DOHH2 (cell line): ENCODE data around the gene OSBPL8.

Experiments
- H3F3A ChIP-seq: fragments of 200-600 bp; sonication (generic), shearing (Covaris generic); 2 replicates; pipeline ENCODE4 v1.6.0; 2016; ENCODE audit warnings: antibody characterized with exemption, mild to moderate bottlenecking; ENCODE audit not compliant: control insufficient read depth, insufficient read depth
- H3K27ac ChIP-seq: fragments of 200-600 bp; sonication (generic); 2 replicates; pipeline ENCODE4 v1.5.1; 2014; ENCODE audit warnings: low read depth, mild to moderate bottlenecking, low read length, moderate library complexity
- H3K27me3 ChIP-seq: fragments of 200-600 bp; sonication (generic); 2 replicates; pipeline ENCODE4 v1.6.1; 2014; ENCODE audit warnings: mild to moderate bottlenecking, low read length, mixed read lengths; ENCODE audit not compliant: control insufficient read depth
- H3K36me3 ChIP-seq: fragments of 200-600 bp; sonication (generic); 2 replicates; pipeline ENCODE4 v1.6.1; 2014; ENCODE audit warnings: mild to moderate bottlenecking, low read length, moderate library complexity, mixed read lengths; ENCODE audit not compliant: control insufficient read depth
- H3K4me1 ChIP-seq: fragments of 200-600 bp; sonication (generic); 2 replicates; pipeline ENCODE4 v1.6.1; 2014; ENCODE audit warnings: mild to moderate bottlenecking, low read length, mixed read lengths; ENCODE audit not compliant: control insufficient read depth
- H3K4me2 ChIP-seq: fragments of 200-600 bp; sonication (generic); 2 replicates; pipeline ENCODE4 v1.6.0; 2014; ENCODE audit warnings: mild to moderate bottlenecking, low read length, moderate library complexity
- H3K4me3 ChIP-seq: fragments of 200-600 bp; sonication (generic); 2 replicates; pipeline ENCODE4 v1.5.1; 2014; ENCODE audit warnings: mild to moderate bottlenecking, low read length, mixed read lengths
- H3K79me2 ChIP-seq: fragments of 200-600 bp; sonication (generic); 2 replicates; pipeline ENCODE4 v1.6.1; 2014; ENCODE audit warnings: mild to moderate bottlenecking, low read length, mixed read lengths; ENCODE audit not compliant: control insufficient read depth
- H3K9me2 ChIP-seq: fragments of 200-600 bp; sonication (generic); replicated peaks from 2 replicates; pipeline ENCODE4 v1.6.1; 2014; ENCODE audit warnings: mild to moderate bottlenecking, low read length, mixed read lengths; ENCODE audit not compliant: control insufficient read depth
- H3K9me3 ChIP-seq: fragments of 200-600 bp; sonication (generic); 2 replicates; pipeline ENCODE4 v1.6.1; 2014; ENCODE audit warnings: antibody characterized with exemption, low read length, mixed read lengths; ENCODE audit not compliant: control insufficient read depth, insufficient read depth
- H4K20me1 ChIP-seq: fragments of 200-600 bp; sonication (generic); 2 replicates; pipeline ENCODE4 v1.6.0; 2014; ENCODE audit warnings: low read depth, mild to moderate bottlenecking, antibody characterized with exemption, low read length, moderate library complexity; ENCODE audit not compliant: control insufficient read depth, insufficient read depth
- CTCF ChIP-seq: fragments of 200-600 bp; sonication (generic); IDR thresholded peaks from one replicate; pipeline ENCODE4 v1.5.1; 2014; ENCODE audit warnings: antibody characterized with exemption, mild to moderate bottlenecking, low read depth, low read length; ENCODE audit not compliant: poor library complexity, severe bottlenecking
- EZH2phosphoT487 ChIP-seq: fragments of 200-600 bp; sonication (generic); IDR thresholded peaks from 2 replicates; pipeline ENCODE4 v1.6.1; 2017; ENCODE audit warnings: borderline replicate concordance, mild to moderate bottlenecking, antibody characterized with exemption, low read length, moderate library complexity, mixed read lengths

OSBPL8 gene

GRCh38 chr12:76409074-76409473 is 150.5 kb downstream of the OSBPL8 start:
- no peaks in the 10 kb centered on the region; the same call in 1 of the 2 replicates for H3F3A ChIP-seq
- no peak overlapping the region for H3K27ac ChIP-seq
- no peak overlapping the region for H3K4me3 ChIP-seq
- no peaks in the 10 kb centered on the region for H3K27me3 ChIP-seq
- no peak for TF ChIP-seq CTCF
- no peak for TF ChIP-seq EZH2phosphoT487
- H3K9me2 ChIP-seq: no peaks in the 10 kb centered on the region
- H4K20me1 ChIP-seq: no peaks in the 10 kb centered on the region
- H3K4me2 ChIP-seq: no peak overlapping the region
- no peaks in the 10 kb centered on the region for H3K9me3 ChIP-seq
- no peaks in the 10 kb centered on the region for H3K4me1 ChIP-seq
- no peaks in the 10 kb centered on the region; the same call in 1 of the 2 replicates for H3K36me3 ChIP-seq
- H3K79me2 ChIP-seq: no peaks in the 10 kb centered on the region

DNA sequence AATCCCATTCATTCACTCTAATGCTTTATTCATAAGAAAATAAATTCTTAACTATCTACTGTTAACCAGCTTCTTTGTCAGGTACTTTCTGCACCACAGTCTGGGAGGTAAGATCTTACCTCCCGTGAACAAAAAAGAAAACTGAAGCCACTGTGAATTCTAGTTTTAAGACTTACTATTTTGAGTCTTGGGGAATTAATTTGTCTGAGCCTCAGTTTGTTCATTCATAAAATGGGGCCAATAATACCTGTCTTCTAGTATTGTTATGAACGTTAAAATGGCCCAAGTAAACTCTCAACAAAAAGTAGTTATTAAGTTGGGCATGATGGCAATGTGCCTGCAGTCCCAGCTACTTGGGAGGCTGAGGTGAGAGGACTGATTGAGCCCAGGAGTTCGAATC is 151.9 kb downstream of the OSBPL8 start:
- H3K9me3 ChIP-seq: no peaks in the 10 kb centered on the region
- H3K27ac ChIP-seq: no peak overlapping the region
- no peaks in the 10 kb centered on the region for H3K9me2 ChIP-seq
- no peaks in the 10 kb centered on the region for H3K4me1 ChIP-seq
- H3K36me3 ChIP-seq: no peaks in the 10 kb centered on the region; the same call in 1 of the 2 replicates
- H3F3A ChIP-seq: no peaks in the 10 kb centered on the region
- H4K20me1 ChIP-seq: no peaks in the 10 kb centered on the region
- TF ChIP-seq CTCF (no peak), EZH2phosphoT487 (no peak)
- no peaks in the 10 kb centered on the region for H3K27me3 ChIP-seq
- H3K79me2 ChIP-seq: no peaks in the 10 kb centered on the region
- H3K4me2 ChIP-seq: no peak overlapping the region
- no peak overlapping the region for H3K4me3 ChIP-seq

DNA sequence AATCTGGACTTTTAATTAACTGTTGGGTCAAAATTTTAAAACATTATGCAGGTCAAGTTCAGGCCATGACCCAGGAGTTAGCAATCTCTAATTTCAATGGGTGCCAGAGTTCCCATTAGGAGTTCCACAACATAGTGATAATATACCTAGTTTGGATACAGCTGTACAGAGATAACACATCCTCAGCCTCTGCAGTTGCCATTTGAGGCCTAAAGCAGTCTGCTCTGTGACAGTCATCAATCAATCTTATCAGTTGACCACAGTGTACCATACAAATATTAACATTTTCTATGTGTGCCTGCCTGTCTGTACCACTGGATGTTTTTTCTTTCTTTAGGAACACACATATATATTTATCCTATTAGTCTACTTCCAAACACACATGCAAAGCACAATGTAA is 157.3 kb downstream of the OSBPL8 start:
- H3K4me3 ChIP-seq: no peak overlapping the region
- H3F3A ChIP-seq: no peaks in the 10 kb centered on the region
- no peaks in the 10 kb centered on the region for H3K9me3 ChIP-seq
- peaks cover 10% of the 10 kb centered on the region; the same call in 1 of the 2 replicates for H3K36me3 ChIP-seq
- no peak overlapping the region for H3K27ac ChIP-seq
- no peak overlapping the region for H3K4me2 ChIP-seq
- no peaks in the 10 kb centered on the region for H3K4me1 ChIP-seq
- H3K79me2 ChIP-seq: no peaks in the 10 kb centered on the region
- no peaks in the 10 kb centered on the region for H4K20me1 ChIP-seq
- no peak for TF ChIP-seq CTCF
- no peak for TF ChIP-seq EZH2phosphoT487
- H3K27me3 ChIP-seq: no peaks in the 10 kb centered on the region
- no peaks in the 10 kb centered on the region for H3K9me2 ChIP-seq
